DND-41 (cell line): ENCODE measurements around the gene NRG3.

Source experiments
- ATAC-seq: fragments of 200-7000 bp; cut with Tn5 transposase; 3 replicates; pipeline ENCODE4 v1.9.1; 2021; ENCODE audit warnings: low read depth; ENCODE audit not compliant: insufficient read depth
- DNase-seq: peaks from one replicate; pipeline ENCODE4 v3.0.0-alpha.2; 2020
- H2AFZ ChIP-seq: 2 replicates; pipeline ENCODE4 v1.6.0; 2012; ENCODE audit warnings: low read depth, low read length
- H3K27ac ChIP-seq: 2 replicates; pipeline ENCODE4 v1.5.1; 2012; ENCODE audit warnings: low read length, inconsistent platforms
- H3K27me3 ChIP-seq: fragments of 200-600 bp; sonication (generic); 2 replicates; pipeline ENCODE4 v1.6.0; 2012; ENCODE audit warnings: low read length, mild to moderate bottlenecking, inconsistent platforms; ENCODE audit not compliant: insufficient read depth, poor library complexity
- H3K36me3 ChIP-seq: 2 replicates; pipeline ENCODE4 v1.5.1; 2012; ENCODE audit warnings: low read length, inconsistent platforms; ENCODE audit not compliant: insufficient read depth
- H3K4me1 ChIP-seq: 2 replicates; pipeline ENCODE4 v1.5.1; 2012; ENCODE audit warnings: mild to moderate bottlenecking, low read length; ENCODE audit not compliant: insufficient read depth
- H3K4me2 ChIP-seq: 2 replicates; pipeline ENCODE4 v1.6.0; 2012; ENCODE audit warnings: mild to moderate bottlenecking, moderate library complexity, low read length, inconsistent platforms; ENCODE audit not compliant: insufficient read depth
- H3K4me3 ChIP-seq, 2 experiments: fragments of 200-600 bp in 1 of 2; shearing (Covaris generic) in 1 of 2; 2 replicates each; pipeline ENCODE4 v1.5.1; 2012 to 2016; ENCODE audit warnings: inconsistent platforms in 2 of 2, low read length in 2 of 2, mild to moderate bottlenecking in 2 of 2, low read depth in 1 of 2, moderate library complexity in 1 of 2
- H3K79me2 ChIP-seq: 2 replicates; pipeline ENCODE4 v1.6.0; 2012; ENCODE audit warnings: low read length, inconsistent platforms; ENCODE audit not compliant: insufficient read depth
- H3K9ac ChIP-seq: 2 replicates; pipeline ENCODE4 v1.6.0; 2012; ENCODE audit warnings: low read depth, mild to moderate bottlenecking, inconsistent platforms, low read length, moderate library complexity
- H3K9me3 ChIP-seq: 2 replicates; pipeline ENCODE4 v1.5.1; 2012; ENCODE audit warnings: low read length, moderate library complexity, mild to moderate bottlenecking, inconsistent platforms; ENCODE audit not compliant: insufficient read depth, severe bottlenecking
- H4K20me1 ChIP-seq: 2 replicates; pipeline ENCODE4 v1.6.0; 2012; ENCODE audit warnings: low read length; ENCODE audit not compliant: insufficient read depth
- EZH2 ChIP-seq: IDR thresholded peaks from 3 replicates; pipeline ENCODE4 v1.6.1; 2012; ENCODE audit warnings: borderline replicate concordance, low read depth, mild to moderate bottlenecking, moderate library complexity, low read length, inconsistent platforms; ENCODE audit not compliant: severe bottlenecking
- TF ChIP-seq, protein P1 (sequence below): IDR thresholded peaks from 2 replicates; pipeline ENCODE4 v1.5.1; 2012; ENCODE audit warnings: borderline replicate concordance, low read length, moderate library complexity, mild to moderate bottlenecking; ENCODE audit not compliant: poor library complexity, severe bottlenecking; ENCODE audit errors: extremely low read depth

The NRG3 gene

DNA sequence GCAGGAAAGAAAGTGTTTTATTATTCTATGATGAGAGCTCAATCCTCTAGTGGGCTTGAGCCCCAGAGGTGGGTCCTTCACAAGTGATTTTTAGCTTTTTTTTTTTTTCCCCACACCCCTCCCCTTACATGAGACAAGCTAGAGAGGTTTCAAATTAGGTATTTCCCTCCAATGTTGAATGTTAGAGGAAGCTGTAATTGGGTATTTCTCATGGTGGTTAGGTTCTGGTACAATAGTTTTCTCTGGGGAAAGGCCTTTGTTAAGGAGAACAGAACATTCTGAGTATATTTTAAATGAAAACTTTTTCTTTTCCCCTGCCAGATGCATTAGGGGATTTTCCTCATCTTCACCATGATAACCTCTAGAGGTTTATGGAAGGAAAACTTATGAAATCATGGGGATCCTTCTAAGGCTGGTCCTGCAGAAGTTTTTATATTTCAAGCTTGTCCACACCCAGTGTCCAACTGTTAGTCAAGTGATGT is 1039.7 kb downstream of the NRG3 start:
- H3K4me1 ChIP-seq, result no peaks in the 10 kb centered on the region
- no peak for DNase-seq
- no peaks in the 10 kb centered on the region for H3K9me3 ChIP-seq

DNA sequence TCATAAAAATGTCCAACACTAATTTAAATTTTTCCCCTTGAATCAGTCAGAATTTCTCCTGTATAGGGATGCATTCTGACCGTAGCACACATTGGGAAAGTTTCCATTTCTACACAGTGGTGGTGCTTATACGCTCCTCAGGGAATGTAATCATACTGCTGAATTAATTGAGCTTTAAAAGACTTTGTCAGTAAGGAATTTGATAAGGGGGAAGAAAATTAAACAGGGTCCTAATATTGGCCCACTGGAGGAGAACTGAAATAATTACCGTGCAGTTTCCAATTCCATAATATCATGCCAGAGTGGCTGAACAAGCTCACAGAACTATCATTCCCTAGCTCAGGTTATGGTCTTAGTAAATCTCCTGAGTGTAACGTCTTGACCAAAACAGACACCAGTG is 1041.9 kb downstream of the NRG3 start:
- Histone ChIP-seq H3K4me1 (no peaks in the 10 kb centered on the region), H3K9me3 (no peaks in the 10 kb centered on the region), H3K36me3 (no peaks in the 10 kb centered on the region), H2AFZ (no peak overlapping the region), H3K9ac (no peak overlapping the region), H3K79me2 (no peaks in the 10 kb centered on the region), H3K27me3 (no peaks in the 10 kb centered on the region), H3K4me2 (no peak overlapping the region), H3K27ac (no peak overlapping the region), H4K20me1 (no peaks in the 10 kb centered on the region), H3K4me3 (no peak overlapping the region)
- DNase-seq (no peak), ATAC-seq (no peak)
- TF ChIP-seq, protein P1, sequence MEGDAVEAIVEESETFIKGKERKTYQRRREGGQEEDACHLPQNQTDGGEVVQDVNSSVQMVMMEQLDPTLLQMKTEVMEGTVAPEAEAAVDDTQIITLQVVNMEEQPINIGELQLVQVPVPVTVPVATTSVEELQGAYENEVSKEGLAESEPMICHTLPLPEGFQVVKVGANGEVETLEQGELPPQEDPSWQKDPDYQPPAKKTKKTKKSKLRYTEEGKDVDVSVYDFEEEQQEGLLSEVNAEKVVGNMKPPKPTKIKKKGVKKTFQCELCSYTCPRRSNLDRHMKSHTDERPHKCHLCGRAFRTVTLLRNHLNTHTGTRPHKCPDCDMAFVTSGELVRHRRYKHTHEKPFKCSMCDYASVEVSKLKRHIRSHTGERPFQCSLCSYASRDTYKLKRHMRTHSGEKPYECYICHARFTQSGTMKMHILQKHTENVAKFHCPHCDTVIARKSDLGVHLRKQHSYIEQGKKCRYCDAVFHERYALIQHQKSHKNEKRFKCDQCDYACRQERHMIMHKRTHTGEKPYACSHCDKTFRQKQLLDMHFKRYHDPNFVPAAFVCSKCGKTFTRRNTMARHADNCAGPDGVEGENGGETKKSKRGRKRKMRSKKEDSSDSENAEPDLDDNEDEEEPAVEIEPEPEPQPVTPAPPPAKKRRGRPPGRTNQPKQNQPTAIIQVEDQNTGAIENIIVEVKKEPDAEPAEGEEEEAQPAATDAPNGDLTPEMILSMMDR, result no peak
- no peak for TF ChIP-seq EZH2

More for the DNA sequence above, 1039.7 kb downstream of the NRG3 start:
- H2AFZ ChIP-seq, result no peak overlapping the region
- H3K36me3 ChIP-seq, result no peaks in the 10 kb centered on the region
- H3K4me3 ChIP-seq, result no peak overlapping the region
- H3K9ac ChIP-seq, result no peak overlapping the region
- no peak for TF ChIP-seq EZH2
- TF ChIP-seq, protein P1, result no peak
- no peaks in the 10 kb centered on the region for H3K27me3 ChIP-seq
- H3K27ac ChIP-seq, result no peak overlapping the region
- H3K4me2 ChIP-seq, result no peak overlapping the region
- no peaks in the 10 kb centered on the region for H4K20me1 ChIP-seq
- H3K79me2 ChIP-seq, result no peaks in the 10 kb centered on the region
- no peak for ATAC-seq

DNA sequence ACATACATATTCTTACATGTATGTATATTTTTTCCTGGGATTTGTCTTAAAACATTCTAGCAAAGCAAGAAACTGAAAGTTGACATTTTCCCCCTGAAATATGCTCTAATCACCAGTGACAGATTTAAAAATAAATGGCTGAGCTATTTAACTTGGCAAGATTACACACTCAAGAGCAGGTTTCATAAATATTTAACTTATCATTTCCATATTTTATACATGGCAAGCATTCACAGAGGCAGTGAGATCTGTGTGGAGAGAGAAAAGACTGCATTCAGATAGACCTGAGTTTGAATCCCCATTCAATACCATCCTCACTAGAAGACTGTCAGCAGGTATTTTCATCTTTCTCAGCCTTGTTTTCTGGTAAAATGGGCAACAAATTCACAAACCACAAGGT is 1043.0 kb downstream of the NRG3 start:
- Histone ChIP-seq H4K20me1 (no peaks in the 10 kb centered on the region), H3K9ac (no peak overlapping the region), H3K9me3 (no peaks in the 10 kb centered on the region), H3K4me2 (no peak overlapping the region), H3K36me3 (no peaks in the 10 kb centered on the region), H3K4me1 (no peaks in the 10 kb centered on the region), H3K27ac (no peak overlapping the region), H3K27me3 (no peaks in the 10 kb centered on the region), H2AFZ (no peak overlapping the region), H3K79me2 (no peaks in the 10 kb centered on the region), H3K4me3 (no peak overlapping the region)
- DNase-seq (no peak), ATAC-seq (no peak)
- TF ChIP-seq, protein P1, result no peak
- TF ChIP-seq EZH2, result no peak

DNA sequence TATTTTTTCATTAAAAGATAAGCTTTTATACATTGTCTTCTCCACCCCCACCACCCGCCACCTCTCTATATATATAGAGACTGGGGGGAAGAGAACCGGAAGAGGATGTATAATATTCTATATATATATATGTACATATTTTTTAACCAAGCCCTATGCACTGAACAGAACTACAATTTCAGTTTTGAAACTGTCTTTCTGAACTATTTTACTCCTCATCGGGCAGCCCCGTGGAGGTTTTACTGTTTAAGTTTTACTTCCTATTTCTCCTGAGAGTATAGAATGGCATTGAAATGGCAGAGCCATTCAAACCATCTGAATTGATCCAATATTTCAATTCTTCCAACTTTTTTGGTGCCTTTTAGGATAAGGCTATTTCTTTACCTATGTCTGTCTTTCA is 1047.1 kb downstream of the NRG3 start:
- ATAC-seq (no peak), DNase-seq (no peak)
- Histone ChIP-seq H3K79me2 (no peaks in the 10 kb centered on the region), H3K4me3 (no peak overlapping the region), H3K27ac (no peak overlapping the region), H3K4me2 (no peak overlapping the region), H3K36me3 (no peaks in the 10 kb centered on the region), H3K9me3 (no peaks in the 10 kb centered on the region), H3K4me1 (no peaks in the 10 kb centered on the region), H3K27me3 (no peaks in the 10 kb centered on the region), H3K9ac (no peak overlapping the region), H2AFZ (no peak overlapping the region), H4K20me1 (no peaks in the 10 kb centered on the region)
- TF ChIP-seq, protein P1, result no peak
- no peak for TF ChIP-seq EZH2
